Stimulated activated naive CD4-positive, alpha-beta T cell (primary cell): ENCODE results near the gene STK39.

Source experiments
- DNase-seq, 6 experiments: peaks; one replicate each; lab custom pipeline; 2025; lab: John Stamatoyannopoulos, UW

The STK39 gene

GRCh38 chr2:168183308-168183997 lies 63.9 kb downstream of the STK39 start:
- no peak for DNase-seq

- no peak for DNase-seq
Observed at GRCh38 chr2:168182550-168183249, 64.7 kb downstream of the STK39 start.

GRCh38 chr2:168181825-168182224 lies 65.6 kb downstream of the STK39 start:
- no peak for DNase-seq

- DNase-seq = no peak
Observed at GRCh38 chr2:168180914-168181313, 66.5 kb downstream of the STK39 start.

- DNase-seq = no peak
Observed at GRCh38 chr2:168180483-168180882, 66.9 kb downstream of the STK39 start.

GRCh38 chr2:168179592-168179991 lies 67.8 kb downstream of the STK39 start:
- no peak for DNase-seq

GRCh38 chr2:168178520-168179324 lies 68.7 kb downstream of the STK39 start:
- DNase-seq = no peak

GRCh38 chr2:168176402-168176801 lies 71.0 kb downstream of the STK39 start:
- DNase-seq = no peak

- DNase-seq = no peak
Observed at GRCh38 chr2:168175469-168175868, 71.9 kb downstream of the STK39 start.

GRCh38 chr2:168174756-168175155 lies 72.6 kb downstream of the STK39 start:
- DNase-seq = peak in 1 of 6 experiments; percentile 19

- DNase-seq = no peak
Observed at GRCh38 chr2:168172071-168172470, 75.3 kb downstream of the STK39 start.

- DNase-seq = no peak
Observed at GRCh38 chr2:168171059-168171762, 76.2 kb downstream of the STK39 start.

- no peak for DNase-seq
Observed at GRCh38 chr2:168169097-168169745, 78.2 kb downstream of the STK39 start.

- no peak for DNase-seq
Observed at GRCh38 chr2:168167511-168168263, 79.7 kb downstream of the STK39 start.

- no peak for DNase-seq
Observed at GRCh38 chr2:168166902-168167510, 80.4 kb downstream of the STK39 start.

GRCh38 chr2:168165985-168166901 lies 81.2 kb downstream of the STK39 start:
- DNase-seq = no peak

- DNase-seq = no peak
Observed at GRCh38 chr2:168165397-168165796, 82.0 kb downstream of the STK39 start.

GRCh38 chr2:168160897-168161296 lies 86.5 kb downstream of the STK39 start:
- peak in 1 of 6 experiments; percentile 10 for DNase-seq
